ENCODE data around the gene TRAF5. TPM values are rescaled to one million over a fixed set of nuclear protein-coding genes. Genes with fewer than 3 reads are reported as not detected.
"Not testable (repeated sequence)": the region's sequence is repeated elsewhere in the genome, so short reads cannot be mapped to it uniquely, and the experiment has no call there.

The TRAF5 gene
- total RNA-seq, 1 experiment from 2014 or later, result 15.2 TPM

DNA sequence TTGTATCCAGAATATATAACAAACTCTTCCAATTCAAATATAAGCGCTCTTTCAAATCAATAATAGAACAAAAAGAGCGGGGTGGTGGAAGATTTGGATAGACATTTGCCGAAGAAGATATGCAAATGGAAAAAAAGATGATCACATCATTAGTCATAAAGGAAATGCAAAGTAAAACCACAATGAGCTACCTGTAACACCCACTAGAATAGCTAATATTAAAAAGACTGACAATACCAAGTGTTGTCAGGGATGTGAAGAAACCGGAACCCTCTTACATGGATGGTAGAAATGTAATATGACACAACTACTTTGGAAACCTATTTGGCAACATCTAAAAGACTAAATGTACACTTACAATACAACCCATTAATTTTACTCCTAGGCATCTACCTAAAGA, 5.7 kb upstream of the TRAF5 start:
- H3K4me3 ChIP-seq, result no peak overlapping the region
- H3K27ac ChIP-seq, result no peak overlapping the region
- DNase-seq, result peak in 1 of 2 experiments; percentile 60
- H3K9me3 ChIP-seq (replicated peaks), result no peaks in the 10 kb centered on the region
- no peaks in the 10 kb centered on the region for H3K27me3 ChIP-seq
- peaks cover 3% of the 10 kb centered on the region; the same call in 1 of the 2 replicates for H3K4me1 ChIP-seq
- H3K36me3 ChIP-seq, result peaks cover 4% of the 10 kb centered on the region; the same call in 1 of the 2 replicates

DNA sequence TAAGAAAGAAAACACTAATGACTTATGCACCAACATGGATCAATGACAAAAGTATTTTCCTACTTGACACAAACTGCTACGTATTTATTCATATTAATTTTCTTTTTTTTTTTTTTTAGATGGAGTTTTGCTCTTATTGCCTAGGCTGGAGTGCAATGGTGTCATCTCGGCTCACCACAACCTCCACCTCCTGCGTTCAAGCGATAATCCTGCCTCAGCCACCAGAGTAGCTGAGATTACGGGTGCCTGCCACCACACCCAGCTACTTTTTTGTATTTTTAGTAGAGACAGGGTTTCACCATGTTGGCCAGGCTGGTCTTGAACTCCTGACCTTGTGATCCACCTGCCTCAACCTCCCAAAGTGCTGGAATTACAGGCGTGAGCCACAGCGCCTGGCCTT, 5.0 kb upstream of the TRAF5 start:
- not testable (repeated sequence) for H3K36me3 ChIP-seq; H3K27ac ChIP-seq; H3K9me3 ChIP-seq (replicated peaks); H3K4me3 ChIP-seq; DNase-seq; H3K27me3 ChIP-seq; H3K4me1 ChIP-seq

DNA sequence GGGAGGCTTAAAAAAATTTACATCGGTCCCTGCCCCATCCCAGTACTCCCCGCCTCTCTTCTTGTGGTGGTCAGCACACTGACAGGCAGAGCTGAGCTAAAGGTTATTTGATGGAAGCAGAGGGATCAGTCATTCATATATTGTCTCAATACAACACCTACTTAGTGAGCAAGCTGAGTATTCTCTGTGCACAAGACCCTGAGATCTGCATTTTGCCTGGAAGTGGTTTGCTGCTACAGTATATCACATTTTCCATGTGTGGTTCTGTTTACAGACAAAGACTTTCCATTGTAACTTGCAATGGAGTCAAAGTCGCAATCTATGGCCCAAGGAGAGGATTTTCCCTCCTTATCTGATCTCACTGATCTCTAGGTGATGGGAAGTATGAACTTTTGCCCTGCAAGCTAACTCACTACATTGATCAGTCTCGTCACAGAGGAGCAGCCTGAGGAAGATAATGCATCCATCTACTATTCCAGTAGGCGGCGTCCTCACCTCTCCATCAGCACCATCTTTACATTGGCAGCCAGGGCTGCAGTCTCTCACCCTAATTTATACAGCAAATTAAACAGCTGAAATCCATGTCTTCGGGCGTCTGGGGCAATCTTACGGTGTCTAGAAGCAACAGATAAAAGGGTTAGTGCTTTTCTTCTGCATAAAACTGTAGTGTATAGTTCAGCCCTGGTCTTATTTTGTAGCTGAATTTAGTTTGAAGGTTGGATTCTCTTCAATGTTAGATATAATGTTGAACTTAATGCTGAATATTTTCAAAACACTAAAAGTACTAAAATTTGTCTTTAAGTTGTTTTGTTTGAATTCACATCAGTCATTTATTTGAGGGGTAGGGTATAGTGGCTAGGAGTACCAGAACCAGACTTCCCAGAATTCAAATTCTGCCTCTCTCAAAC, 3.2 kb upstream of the TRAF5 start:
- Histone ChIP-seq H3K36me3 (no peaks in the 10 kb centered on the region), H3K9me3 (replicated peaks) (no peaks in the 10 kb centered on the region), H3K4me3 (no peak overlapping the region), H3K27ac (no peak overlapping the region), H3K4me1 (peaks cover 3% of the 10 kb centered on the region; the same call in 1 of the 2 replicates), H3K27me3 (no peaks in the 10 kb centered on the region)
- peak; percentile 68 to 87 for DNase-seq

DNA sequence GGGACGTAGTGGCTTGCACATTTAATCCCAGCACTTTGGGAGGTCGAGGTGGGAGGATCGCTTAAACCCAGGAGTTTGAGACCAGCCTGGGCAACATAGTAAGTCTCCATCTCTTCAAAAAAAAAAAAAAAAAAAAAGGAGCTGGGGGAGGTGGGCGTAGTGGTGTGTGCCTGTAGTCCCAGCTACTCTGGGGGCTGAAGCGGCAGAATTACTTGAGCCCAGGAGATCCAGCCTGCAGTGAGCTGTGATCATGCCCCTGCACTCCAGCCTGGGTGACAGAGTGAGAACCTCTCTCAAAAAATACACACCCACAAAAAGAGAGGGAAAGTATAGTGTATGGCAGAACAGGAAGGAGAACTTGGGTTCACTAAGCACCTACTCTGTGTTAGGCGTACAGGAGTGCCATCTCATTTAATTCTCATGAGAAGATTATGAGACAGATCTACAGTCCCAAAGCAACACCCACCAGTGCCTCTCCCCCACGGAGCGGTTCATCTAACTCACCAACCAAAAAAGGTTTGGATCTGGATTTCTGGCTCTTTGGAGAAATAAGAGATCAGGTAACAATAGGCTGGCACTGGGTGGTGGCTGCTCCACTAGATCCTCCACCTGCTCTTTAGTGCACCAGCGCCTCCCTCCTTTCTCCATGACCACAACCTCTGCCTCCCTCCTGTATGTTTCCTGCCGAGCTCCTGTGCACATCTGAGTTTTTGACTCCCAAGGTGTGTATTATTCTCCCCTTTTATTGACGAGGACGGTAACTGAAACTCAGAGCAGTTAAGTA, 1.4 kb upstream of the TRAF5 start:
- no peaks in the 10 kb centered on the region for H3K36me3 ChIP-seq
- DNase-seq, result no peak
- peaks cover 3% of the 10 kb centered on the region; the same call in 1 of the 2 replicates for H3K4me1 ChIP-seq
- H3K9me3 ChIP-seq (replicated peaks), result no peaks in the 10 kb centered on the region
- H3K27me3 ChIP-seq, result no peaks in the 10 kb centered on the region
- no peak overlapping the region for H3K4me3 ChIP-seq
- H3K27ac ChIP-seq, result no peak overlapping the region

DNA sequence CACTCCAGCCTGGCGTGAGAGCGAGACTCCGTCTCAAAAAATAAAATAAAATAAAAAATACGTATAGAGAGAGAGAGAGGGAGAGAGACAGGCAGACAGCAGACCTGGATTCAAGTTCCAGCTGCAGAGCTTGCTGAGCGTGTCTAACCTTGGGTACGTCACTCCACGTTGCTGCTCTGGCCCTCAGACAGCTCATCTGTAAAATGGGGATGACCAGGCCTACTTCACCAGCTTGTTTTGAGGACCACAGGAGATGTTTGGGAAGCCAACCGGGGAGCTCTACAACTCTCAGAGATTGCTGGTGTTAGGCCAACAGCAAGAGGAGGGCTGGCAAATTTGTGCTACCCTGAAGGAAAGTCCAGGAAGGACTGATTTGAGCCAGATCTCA, 499 bp upstream of the TRAF5 start:
- no peaks in the 10 kb centered on the region for H3K9me3 ChIP-seq (replicated peaks)
- no peak for DNase-seq
- no peaks in the 10 kb centered on the region for H3K36me3 ChIP-seq
- peaks cover 3% of the 10 kb centered on the region; the same call in 1 of the 2 replicates for H3K4me1 ChIP-seq
- H3K27me3 ChIP-seq, result no peaks in the 10 kb centered on the region
- H3K27ac ChIP-seq, result no peak overlapping the region
- peak overlapping the region; percentile 77 for H3K4me3 ChIP-seq

DNA sequence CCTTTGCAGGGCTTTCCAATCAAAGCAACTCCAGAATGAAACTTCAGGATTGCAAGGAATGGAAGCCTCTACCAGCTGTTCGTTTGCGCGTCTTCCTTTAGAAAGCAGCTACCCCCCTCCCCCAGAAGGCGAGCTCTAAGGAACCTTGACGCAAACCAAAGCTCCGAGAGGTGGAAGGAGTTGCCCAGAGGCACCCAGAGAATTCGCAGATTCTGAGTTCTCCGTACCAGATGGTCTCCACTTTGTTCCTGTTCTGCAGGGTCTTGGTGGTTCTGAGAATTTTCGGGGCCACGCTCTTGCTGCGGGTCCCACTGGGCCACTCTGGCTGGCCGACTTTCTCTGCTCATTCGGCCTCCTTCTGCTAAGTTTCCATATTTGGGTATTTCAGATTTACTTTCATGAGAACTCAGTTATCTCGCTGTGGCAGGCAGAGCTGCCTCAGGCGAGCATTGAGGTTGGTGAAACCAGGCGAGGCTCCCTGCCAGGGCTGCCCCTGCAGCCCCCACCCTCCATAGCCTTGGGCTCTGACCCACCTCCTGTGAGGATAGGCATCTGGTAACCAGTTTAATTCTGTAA, 801 bp downstream of the TRAF5 start:
- no peak overlapping the region for H3K27ac ChIP-seq
- DNase-seq, result peak in 1 of 2 experiments; percentile 54
- no peaks in the 10 kb centered on the region for H3K36me3 ChIP-seq

DNA sequence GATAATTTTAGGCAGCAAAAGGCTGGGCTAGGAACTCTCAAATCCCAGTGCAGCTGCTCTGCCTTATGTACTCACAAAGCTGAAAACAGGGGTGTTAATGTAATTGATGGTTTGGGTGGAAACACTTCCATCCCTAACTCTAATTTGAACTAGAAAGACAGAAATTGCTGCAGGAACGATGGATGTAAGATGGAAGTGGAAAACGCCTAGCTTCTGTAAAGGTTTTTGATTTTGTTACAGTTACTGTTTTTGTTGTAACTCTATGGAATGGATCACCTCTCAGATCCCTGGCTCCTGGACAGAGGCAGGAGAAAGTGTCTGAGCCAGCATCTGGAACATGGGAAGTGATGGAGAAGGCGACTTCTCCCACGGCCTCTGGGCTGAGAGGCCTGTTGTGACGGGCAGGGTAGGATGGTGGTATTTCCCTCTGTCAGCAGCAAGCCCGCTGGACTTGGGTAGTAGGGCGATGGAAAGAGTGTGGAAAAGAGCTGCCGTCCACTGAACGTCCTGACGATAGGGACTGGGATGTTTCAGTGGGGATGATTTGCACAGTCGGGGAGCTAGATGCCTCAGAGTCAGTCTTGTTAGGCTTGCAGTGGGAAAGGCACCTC, 1.6 kb downstream of the TRAF5 start:
- no peak overlapping the region for H3K4me3 ChIP-seq
- no peak for DNase-seq

More for the DNA sequence above, 801 bp downstream of the TRAF5 start:
- Histone ChIP-seq H3K4me1 (peaks cover 3% of the 10 kb centered on the region), H3K9me3 (replicated peaks) (no peaks in the 10 kb centered on the region), H3K27me3 (no peaks in the 10 kb centered on the region), H3K4me3 (peak overlapping the region; percentile 77)

DNA sequence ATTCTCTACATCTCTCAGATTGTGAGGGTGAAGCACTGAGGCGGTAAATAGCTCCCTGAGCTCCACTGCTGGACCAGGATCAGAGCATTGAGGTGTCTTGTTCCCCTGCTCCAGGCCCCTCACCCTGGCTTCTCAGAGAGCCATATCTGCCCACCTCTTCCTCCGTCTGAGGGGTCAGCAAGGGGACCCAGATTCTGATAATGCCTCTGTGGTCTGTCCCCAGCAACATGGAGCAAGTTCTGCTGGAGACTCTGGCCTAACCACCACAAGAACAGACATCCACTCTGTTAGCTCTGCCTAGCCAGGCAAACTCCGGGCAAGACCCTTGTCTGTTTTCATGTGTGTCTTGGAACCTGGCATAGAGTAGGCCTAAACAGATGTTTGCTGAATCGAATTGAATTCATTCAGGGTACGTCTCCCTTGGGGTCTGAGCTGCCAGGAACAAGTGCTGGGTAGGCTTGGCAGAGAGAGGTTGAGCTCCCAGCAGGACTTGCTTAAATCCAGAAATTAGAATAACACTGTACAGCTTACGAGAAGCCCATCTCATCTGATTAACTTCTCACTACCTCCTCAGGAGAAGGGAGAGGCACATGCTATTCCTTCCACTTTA, 2.3 kb downstream of the TRAF5 start:
- Histone ChIP-seq H3K36me3 (no peaks in the 10 kb centered on the region), H3K4me3 (no peak overlapping the region), H3K27me3 (no peaks in the 10 kb centered on the region), H3K27ac (no peak overlapping the region), H3K4me1 (peaks cover 3% of the 10 kb centered on the region), H3K9me3 (replicated peaks) (no peaks in the 10 kb centered on the region)
- no peak for DNase-seq

More for the DNA sequence above, 1.6 kb downstream of the TRAF5 start:
- H3K27ac ChIP-seq, result no peak overlapping the region
- no peaks in the 10 kb centered on the region for H3K9me3 ChIP-seq (replicated peaks)
- H3K27me3 ChIP-seq, result no peaks in the 10 kb centered on the region
- no peaks in the 10 kb centered on the region for H3K36me3 ChIP-seq
- peaks cover 3% of the 10 kb centered on the region for H3K4me1 ChIP-seq

DNA sequence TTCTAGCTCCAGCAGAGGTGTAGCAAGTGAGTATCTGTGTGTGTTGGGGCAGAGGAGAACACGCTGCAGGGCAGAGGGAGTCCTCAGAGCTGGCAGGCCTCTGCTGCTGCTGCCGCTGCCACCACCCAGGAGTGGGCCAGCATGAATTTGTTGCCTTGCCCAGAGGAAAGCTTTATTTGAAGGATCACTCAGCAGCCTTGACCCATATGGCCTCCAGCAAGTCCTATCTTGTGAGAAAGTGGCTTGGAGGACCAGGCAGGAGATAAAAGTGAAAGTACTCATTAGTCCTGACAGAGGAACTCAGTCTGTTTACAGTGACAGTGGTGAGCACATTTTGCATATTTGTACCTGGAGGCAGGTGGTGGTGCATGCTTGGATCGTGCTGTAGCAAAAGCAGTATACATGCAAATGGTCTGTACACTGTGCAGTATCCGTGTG, 3.1 kb downstream of the TRAF5 start:
- DNase-seq, result no peak
- Histone ChIP-seq H3K27ac (no peak overlapping the region), H3K27me3 (no peaks in the 10 kb centered on the region)

DNA sequence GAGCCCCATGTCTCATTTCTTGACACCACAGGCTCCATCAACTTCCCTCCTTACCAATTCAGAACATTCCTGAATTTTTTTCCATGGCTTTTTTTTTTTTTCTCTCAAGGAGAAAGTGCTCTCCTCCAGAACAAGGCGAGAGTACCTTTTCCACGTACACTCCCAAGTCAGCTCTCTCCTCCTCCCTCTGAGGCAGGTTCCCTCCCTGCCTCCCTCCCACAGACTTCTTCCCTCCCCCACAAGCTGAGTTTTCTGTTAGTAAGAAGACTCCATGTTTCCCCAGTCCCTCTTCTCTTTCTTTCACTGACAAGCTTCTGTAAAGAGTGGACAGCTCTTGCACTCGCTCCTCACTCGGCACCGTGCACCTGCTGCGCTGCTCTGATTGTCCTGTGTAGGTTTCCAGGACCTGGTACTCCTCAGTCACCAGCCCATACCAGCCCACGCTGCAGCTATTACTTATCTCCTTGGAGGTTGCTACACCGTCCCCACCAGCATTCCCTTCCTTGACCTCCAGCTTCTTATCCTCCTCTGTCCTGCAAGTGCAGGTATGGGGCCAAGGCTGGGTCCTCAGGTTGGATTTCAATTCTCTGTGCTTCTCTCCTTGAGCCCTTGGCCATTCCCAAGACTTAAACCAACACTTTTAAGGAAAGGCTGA, 3.8 kb downstream of the TRAF5 start:
- H3K27me3 ChIP-seq, result no peaks in the 10 kb centered on the region
- no peaks in the 10 kb centered on the region for H3K9me3 ChIP-seq (replicated peaks)
- no peak overlapping the region for H3K4me3 ChIP-seq
- no peak for DNase-seq
- no peak overlapping the region for H3K27ac ChIP-seq
- peaks cover 3% of the 10 kb centered on the region for H3K4me1 ChIP-seq
- H3K36me3 ChIP-seq, result no peaks in the 10 kb centered on the region

More for the DNA sequence above, 3.1 kb downstream of the TRAF5 start:
- H3K36me3 ChIP-seq, result no peaks in the 10 kb centered on the region
- H3K9me3 ChIP-seq (replicated peaks), result no peaks in the 10 kb centered on the region
- no peak overlapping the region for H3K4me3 ChIP-seq
- peaks cover 3% of the 10 kb centered on the region for H3K4me1 ChIP-seq

DNA sequence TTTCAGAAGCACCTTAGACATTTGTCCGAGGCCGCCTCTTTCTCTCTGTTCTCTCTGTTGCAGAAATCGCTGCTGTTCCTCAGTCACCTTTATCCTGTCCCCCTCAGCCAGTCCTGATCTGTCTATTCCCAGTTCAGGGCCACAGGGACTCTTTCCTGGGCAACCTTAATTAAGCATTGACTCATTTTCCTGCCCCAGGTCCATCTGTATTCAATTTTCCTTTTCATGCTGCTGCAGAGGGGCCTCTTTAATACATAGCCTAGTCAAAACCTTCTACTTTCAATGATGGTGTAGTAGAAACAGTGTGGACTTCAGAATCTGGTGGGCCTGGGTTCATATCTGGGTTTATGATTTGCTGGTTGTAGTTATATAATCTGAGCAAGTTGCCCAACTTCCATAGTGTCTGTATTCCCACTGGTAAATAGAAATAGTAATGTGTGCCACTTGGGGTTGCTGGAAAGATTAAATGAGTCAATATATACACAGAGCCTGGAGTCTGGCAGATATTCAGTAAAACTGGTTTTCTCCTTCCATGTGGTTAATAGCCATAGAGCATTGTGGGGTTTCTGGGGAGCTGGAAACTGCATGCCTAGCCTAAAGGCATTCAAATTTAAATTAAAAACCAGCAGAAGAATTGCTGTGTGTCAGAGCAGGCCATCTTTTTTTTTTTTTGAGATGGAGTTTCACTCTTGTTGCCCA, 4.5 kb downstream of the TRAF5 start:
- H3K36me3 ChIP-seq, result no peaks in the 10 kb centered on the region
- peaks cover 3% of the 10 kb centered on the region for H3K4me1 ChIP-seq
- no peak for DNase-seq
- H3K27me3 ChIP-seq, result no peaks in the 10 kb centered on the region
- H3K4me3 ChIP-seq, result no peak overlapping the region
- H3K9me3 ChIP-seq (replicated peaks), result no peaks in the 10 kb centered on the region
- H3K27ac ChIP-seq, result no peak overlapping the region

DNA sequence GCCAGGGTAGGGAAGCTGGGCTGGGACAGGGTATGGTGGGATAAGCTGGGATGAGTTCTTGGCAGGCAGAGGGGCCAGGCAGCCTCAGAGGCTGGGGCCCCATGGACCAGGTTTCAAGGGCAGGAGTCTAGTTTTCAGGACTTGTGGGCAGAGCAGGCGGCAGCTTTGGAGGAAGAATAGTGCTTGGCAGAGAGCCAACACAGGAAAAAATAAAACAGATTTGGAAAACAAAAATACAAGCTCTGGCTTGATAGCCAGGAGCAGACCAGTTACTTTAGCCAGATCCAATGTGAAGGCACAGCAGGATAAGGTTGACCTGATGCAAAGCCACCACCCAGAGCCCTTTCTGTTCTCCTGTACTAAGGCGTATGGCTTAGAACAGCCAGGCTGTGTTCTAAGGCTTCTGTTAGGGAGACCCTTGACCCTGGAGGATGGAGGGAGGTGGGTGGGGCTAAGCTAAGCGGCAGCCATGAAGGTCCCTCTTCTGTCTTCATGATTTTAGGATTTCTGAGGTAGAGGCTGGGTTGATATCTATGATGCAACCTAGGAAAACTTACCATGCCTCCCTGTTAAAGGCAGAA, 5.5 kb downstream of the TRAF5 start:
- Histone ChIP-seq H3K9me3 (replicated peaks) (no peaks in the 10 kb centered on the region), H3K27ac (no peak overlapping the region), H3K27me3 (no peaks in the 10 kb centered on the region), H3K4me1 (peaks cover 3% of the 10 kb centered on the region), H3K4me3 (no peak overlapping the region), H3K36me3 (no peaks in the 10 kb centered on the region)
- no peak for DNase-seq

DNA sequence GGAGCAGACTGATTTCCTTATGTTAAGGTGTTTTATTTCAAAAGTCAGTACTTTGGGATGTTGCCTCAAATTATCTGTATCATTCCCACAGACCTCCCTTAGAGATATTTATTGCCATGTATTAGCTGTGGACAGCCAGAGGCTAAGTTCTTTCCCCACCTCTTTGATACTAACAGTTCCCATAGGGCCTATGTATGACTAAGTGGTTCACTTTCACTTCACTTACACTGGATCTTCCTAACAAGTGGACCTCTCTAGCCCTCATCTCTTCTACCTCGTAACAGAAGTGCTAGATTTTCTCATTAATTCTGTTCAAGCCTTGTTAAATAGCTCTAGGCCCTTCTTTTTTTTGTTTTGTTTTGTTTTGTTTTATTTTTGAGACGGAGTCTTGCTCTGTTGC, 6.2 kb downstream of the TRAF5 start:
- no peak for DNase-seq
- Histone ChIP-seq H3K4me3 (no peak overlapping the region), H3K9me3 (replicated peaks) (no peaks in the 10 kb centered on the region), H3K27me3 (no peaks in the 10 kb centered on the region), H3K27ac (no peak overlapping the region), H3K36me3 (no peaks in the 10 kb centered on the region), H3K4me1 (peaks cover 3% of the 10 kb centered on the region)
